GM12874 (cell line): Measurements from ENCODE around the gene TMEM256.

Source experiments
- TF ChIP-seq, protein P1 (sequence below): IDR thresholded peaks from 2 replicates; pipeline ENCODE4 v1.5.1; 2011; ENCODE audit warnings: low read depth, mild to moderate bottlenecking, control low read depth, low read length, moderate library complexity; ENCODE audit not compliant: insufficient read depth

Gene TMEM256

DNA sequence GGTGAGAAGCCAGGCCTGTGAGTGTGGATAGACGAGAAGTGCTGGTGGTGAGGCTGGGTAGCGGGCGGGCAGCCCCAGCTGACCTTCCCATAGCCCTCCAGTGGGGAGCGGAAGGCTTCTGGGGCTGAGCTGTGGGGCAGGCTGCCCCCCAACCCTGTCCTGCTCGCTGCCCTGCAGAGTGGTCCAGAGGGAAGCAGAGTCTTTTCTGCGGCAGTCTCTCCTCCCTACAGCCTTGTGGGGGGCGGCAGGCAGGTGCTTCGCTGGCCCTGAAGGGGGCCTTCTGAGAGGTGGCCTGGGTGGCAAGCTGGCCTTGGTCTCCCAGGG is 7.5 kb upstream of the TMEM256 start:
- TF ChIP-seq, protein P1, sequence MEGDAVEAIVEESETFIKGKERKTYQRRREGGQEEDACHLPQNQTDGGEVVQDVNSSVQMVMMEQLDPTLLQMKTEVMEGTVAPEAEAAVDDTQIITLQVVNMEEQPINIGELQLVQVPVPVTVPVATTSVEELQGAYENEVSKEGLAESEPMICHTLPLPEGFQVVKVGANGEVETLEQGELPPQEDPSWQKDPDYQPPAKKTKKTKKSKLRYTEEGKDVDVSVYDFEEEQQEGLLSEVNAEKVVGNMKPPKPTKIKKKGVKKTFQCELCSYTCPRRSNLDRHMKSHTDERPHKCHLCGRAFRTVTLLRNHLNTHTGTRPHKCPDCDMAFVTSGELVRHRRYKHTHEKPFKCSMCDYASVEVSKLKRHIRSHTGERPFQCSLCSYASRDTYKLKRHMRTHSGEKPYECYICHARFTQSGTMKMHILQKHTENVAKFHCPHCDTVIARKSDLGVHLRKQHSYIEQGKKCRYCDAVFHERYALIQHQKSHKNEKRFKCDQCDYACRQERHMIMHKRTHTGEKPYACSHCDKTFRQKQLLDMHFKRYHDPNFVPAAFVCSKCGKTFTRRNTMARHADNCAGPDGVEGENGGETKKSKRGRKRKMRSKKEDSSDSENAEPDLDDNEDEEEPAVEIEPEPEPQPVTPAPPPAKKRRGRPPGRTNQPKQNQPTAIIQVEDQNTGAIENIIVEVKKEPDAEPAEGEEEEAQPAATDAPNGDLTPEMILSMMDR = no peak

DNA sequence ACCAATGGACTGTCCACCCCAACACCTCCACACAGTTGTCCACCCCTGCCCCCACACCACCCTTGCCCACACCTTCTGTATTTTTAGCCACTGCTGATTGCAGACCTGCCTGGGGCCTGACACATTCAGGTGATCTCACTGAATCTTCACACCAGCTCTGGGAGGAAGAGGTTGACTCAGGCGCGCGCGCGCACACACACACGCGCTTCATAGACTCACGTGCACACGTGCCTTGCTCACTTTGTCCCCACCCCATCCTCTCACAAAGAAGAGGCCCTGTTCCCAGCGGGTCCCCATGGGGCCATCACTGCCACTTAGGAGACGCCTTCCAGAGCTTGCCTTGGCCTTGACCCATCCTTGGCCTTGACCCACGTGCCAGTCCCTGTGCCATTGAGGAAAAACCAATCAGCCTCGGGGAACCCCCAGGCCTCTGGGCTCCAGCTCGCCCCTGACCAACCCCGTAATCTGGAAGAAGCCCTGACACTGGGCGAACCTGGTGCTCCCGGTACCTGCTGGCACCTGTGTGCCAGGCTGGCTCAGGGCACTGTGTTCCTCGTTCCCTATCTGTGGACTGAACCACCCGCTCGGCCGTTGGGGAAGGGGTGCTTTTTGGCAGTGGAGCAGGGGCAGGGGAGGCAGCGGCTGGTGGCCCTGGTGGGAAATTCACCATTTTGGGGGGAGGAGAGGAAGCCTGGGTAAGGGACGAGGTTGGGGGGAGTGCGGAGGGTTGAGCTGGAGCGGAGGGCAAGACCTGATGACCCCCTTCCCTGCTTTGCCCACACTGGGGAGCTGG is 6.9 kb upstream of the TMEM256 start:
- TF ChIP-seq, protein P1 = no peak

GRCh38 chr17:7409716-7410115 is 5.8 kb upstream of the TMEM256 start:
- TF ChIP-seq, protein P1 = no peak

- TF ChIP-seq, protein P1 = no peak
Measured at GRCh38 chr17:7408863-7409262, 5.0 kb upstream of the TMEM256 start.

- TF ChIP-seq, protein P1 = no peak
Measured at GRCh38 chr17:7408252-7408727, 4.4 kb upstream of the TMEM256 start.

- TF ChIP-seq, protein P1 = no peak
Measured at GRCh38 chr17:7407485-7408251, 3.8 kb upstream of the TMEM256 start, which contains the start of gene NLGN2. Gene NLGN2 (plus strand): TSS chr17:7407845. CDS start chr17:7408256, 411 bp downstream.

DNA sequence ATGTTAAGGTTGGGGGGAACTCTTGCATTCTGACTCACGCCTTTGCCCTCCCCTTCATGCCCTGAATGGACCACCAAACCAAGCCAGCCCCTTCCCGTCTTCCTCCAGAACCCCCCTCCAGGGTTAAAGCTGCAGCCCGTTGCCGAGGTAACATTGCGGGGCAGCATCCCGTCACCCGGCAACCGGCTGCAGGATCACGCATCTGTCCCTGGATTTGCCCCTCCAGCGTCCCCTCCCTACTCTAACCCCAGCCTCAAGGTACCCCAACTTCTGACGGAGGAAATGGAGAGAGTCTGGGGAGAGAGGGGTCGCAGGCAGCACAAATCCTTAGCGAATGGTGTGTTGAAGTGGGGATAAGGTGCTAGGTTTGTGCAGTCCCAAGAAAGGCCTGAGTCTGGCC is 3.2 kb upstream of the TMEM256 start:
- TF ChIP-seq, protein P1 = no peak
